ENCODE results near the gene RBBP8NL.

The RBBP8NL gene

GRCh38 chr20:62462976-62463592 is 35.7 kb upstream of the RBBP8NL start:
- no peak for DNase-seq (ENCODE audit: low spot score)

GRCh38 chr20:62461834-62462233 is 34.5 kb upstream of the RBBP8NL start:
- no peak for DNase-seq (ENCODE audit: low spot score)

GRCh38 chr20:62461157-62461556 is 33.8 kb upstream of the RBBP8NL start:
- no peak for DNase-seq (ENCODE audit: low spot score)

- DNase-seq (ENCODE audit: low spot score) = no peak
These were observed 33.3 kb upstream of the RBBP8NL start for GRCh38 chr20:62460678-62461077.

- DNase-seq (ENCODE audit: low spot score) = no peak
These were observed 32.1 kb upstream of the RBBP8NL start for GRCh38 chr20:62459488-62459887.

GRCh38 chr20:62458275-62459251 is 31.2 kb upstream of the RBBP8NL start:
- DNase-seq (ENCODE audit: low spot score) = no peak

- DNase-seq (ENCODE audit: low spot score) = no peak
These were observed 30.5 kb upstream of the RBBP8NL start for GRCh38 chr20:62457831-62458230.

GRCh38 chr20:62457098-62457497 is 29.8 kb upstream of the RBBP8NL start:
- DNase-seq (ENCODE audit: low spot score) = no peak

- DNase-seq (ENCODE audit: low spot score) = no peak
These were observed 28.6 kb upstream of the RBBP8NL start for GRCh38 chr20:62455929-62456328.

- DNase-seq (ENCODE audit: low spot score) = no peak
These were observed 27.7 kb upstream of the RBBP8NL start for GRCh38 chr20:62454904-62455636.

GRCh38 chr20:62453186-62453808 is 26.0 kb upstream of the RBBP8NL start:
- DNase-seq (ENCODE audit: low spot score) = no peak

GRCh38 chr20:62452475-62453095 is 25.2 kb upstream of the RBBP8NL start:
- DNase-seq (ENCODE audit: low spot score) = no peak

GRCh38 chr20:62451970-62452369 is 24.6 kb upstream of the RBBP8NL start:
- DNase-seq (ENCODE audit: low spot score) = no peak

GRCh38 chr20:62451156-62451767 is 23.9 kb upstream of the RBBP8NL start:
- DNase-seq (ENCODE audit: low spot score) = no peak

GRCh38 chr20:62449951-62450691 is 22.8 kb upstream of the RBBP8NL start:
- no peak for DNase-seq (ENCODE audit: low spot score)

GRCh38 chr20:62448788-62449187 is 21.4 kb upstream of the RBBP8NL start:
- no peak for DNase-seq (ENCODE audit: low spot score)

- DNase-seq (ENCODE audit: low spot score) = no peak
These were observed 20.7 kb upstream of the RBBP8NL start for GRCh38 chr20:62448038-62448437.

- DNase-seq (ENCODE audit: low spot score) = no peak
These were observed 19.8 kb upstream of the RBBP8NL start for GRCh38 chr20:62446888-62447869.

- DNase-seq (ENCODE audit: low spot score) = no peak
These were observed 19.1 kb upstream of the RBBP8NL start for GRCh38 chr20:62446481-62446880.

Measured in pons (tissue), 1 donor.